CD8-positive, alpha-beta memory T cell (primary cell): ENCODE measurements around the gene UCP2. TPM values are rescaled to one million over a fixed set of nuclear protein-coding genes. Genes with fewer than 3 reads are reported as not detected.

Experiments used
- CTCF ChIA-PET: fragments of 350-600 bp; sonication (Branson Sonifier 250); formaldehyde crosslinking; loops from one replicate; lab custom pipeline; 2021; ENCODE audit warnings: antibody characterized with exemption; lab: Charles Lee
- POLR2A ChIA-PET: fragments of 350-600 bp; sonication (Branson Sonifier 250); formaldehyde crosslinking; loops from one replicate; lab custom pipeline; 2021; ENCODE audit warnings: antibody characterized with exemption; lab: Charles Lee
- DNase-seq, 5 donors: peaks; one replicate each; pipeline versions ENCODE4 v3.0.0 to v3.0.0-alpha.2; 2020 to 2022; ENCODE audit warnings: mixed read lengths in 1 of 5
- H3K27ac ChIP-seq: one replicate; pipeline ENCODE4 v1.7.0; 2013; ENCODE audit warnings: low read depth, mild to moderate bottlenecking, low read length, moderate library complexity
- H3K27me3 ChIP-seq: 2 replicates; pipeline ENCODE4 v1.7.0; 2013; ENCODE audit warnings: low read length, mild to moderate bottlenecking; ENCODE audit not compliant: insufficient read depth, poor library complexity, severe bottlenecking
- H3K36me3 ChIP-seq: 2 replicates; pipeline ENCODE4 v1.7.0; 2013; ENCODE audit warnings: mild to moderate bottlenecking, low read length, moderate library complexity; ENCODE audit not compliant: insufficient read depth
- H3K4me1 ChIP-seq: 2 replicates; pipeline ENCODE4 v1.7.0; 2013; ENCODE audit warnings: mild to moderate bottlenecking, low read length, moderate library complexity; ENCODE audit not compliant: insufficient read depth
- H3K4me3 ChIP-seq: 2 replicates; pipeline ENCODE4 v1.7.0; 2013; ENCODE audit warnings: mild to moderate bottlenecking, low read length
- H3K9me3 ChIP-seq: 2 replicates; pipeline ENCODE4 v1.7.0; 2013; ENCODE audit warnings: mild to moderate bottlenecking, low read length
- H3K27ac Mint-ChIP-seq, 8 donors: one replicate each; pipeline ENCODE4 v1.8.0; 2020 to 2021; ENCODE audit warnings: mixed read lengths in 8 of 8, mild to moderate bottlenecking in 6 of 8, inconsistent platforms in 3 of 8, moderate library complexity in 3 of 8
- H3K27me3 Mint-ChIP-seq, 2 donors: one replicate each; pipeline ENCODE4 v1.8.0; 2020 to 2021; ENCODE audit warnings: mixed read lengths in 2 of 2, mild to moderate bottlenecking in 1 of 2, moderate library complexity in 1 of 2
- H3K36me3 Mint-ChIP-seq, 3 donors: one replicate each; pipeline ENCODE4 v1.8.0; 2020 to 2021; ENCODE audit warnings: mixed read lengths in 3 of 3, inconsistent platforms in 1 of 3, mild to moderate bottlenecking in 1 of 3
- H3K4me1 Mint-ChIP-seq, 3 donors: one replicate each; pipeline ENCODE4 v1.8.0; 2020 to 2021; ENCODE audit warnings: mixed read lengths in 3 of 3, inconsistent platforms in 1 of 3, mild to moderate bottlenecking in 1 of 3
- H3K4me3 Mint-ChIP-seq, 7 donors: one replicate each; pipeline ENCODE4 v1.8.0; 2020 to 2021; ENCODE audit warnings: mixed read lengths in 7 of 7, mild to moderate bottlenecking in 6 of 7, moderate library complexity in 4 of 7, inconsistent platforms in 2 of 7
- H3K9me3 Mint-ChIP-seq, 5 donors: one replicate each; pipeline ENCODE4 v1.8.0; 2020 to 2022; ENCODE audit warnings: mixed read lengths in 5 of 5, mild to moderate bottlenecking in 3 of 5, moderate library complexity in 2 of 5, inconsistent platforms in 1 of 5
- polyA plus RNA-seq: library from polyadenylated mRNA; unstranded; fragments of 300-500 nt; fragmentation: Illumina TruSeq; gene quantifications from one replicate; pipeline ENCODE4 v1.2.3, GENCODE V29; 2021
- total RNA-seq, 2 experiments: library from RNA; stranded (reverse); gene quantifications; one replicate each; pipeline ENCODE4 v1.2.3, GENCODE V29; 2021

Gene UCP2
- total and polyA plus RNA-seq, 3 experiments from 2014 or later = 279 to 962 (median 295) TPM

DNA sequence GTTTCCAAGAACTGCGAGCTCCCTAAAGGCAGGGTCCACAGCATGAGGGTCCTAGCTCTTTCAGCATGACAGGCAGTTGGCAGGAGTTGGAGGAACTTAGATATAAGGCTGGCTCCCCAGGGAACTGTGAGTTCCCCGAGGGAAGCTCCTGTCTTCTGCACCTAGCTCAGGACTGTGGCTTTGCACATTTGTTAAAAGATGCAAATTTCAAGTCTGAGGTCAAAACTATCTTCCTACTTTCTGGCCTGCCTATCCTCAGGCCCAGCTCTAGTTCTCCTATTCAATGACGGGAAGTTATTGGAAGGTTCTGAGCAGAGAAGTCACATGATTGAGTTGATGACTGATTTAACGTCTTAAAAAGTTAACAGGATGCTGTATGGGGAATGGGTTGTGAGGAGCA lies 37.9 kb upstream of the UCP2 start:
- H3K27ac ChIP-seq = no peak overlapping the region

DNA sequence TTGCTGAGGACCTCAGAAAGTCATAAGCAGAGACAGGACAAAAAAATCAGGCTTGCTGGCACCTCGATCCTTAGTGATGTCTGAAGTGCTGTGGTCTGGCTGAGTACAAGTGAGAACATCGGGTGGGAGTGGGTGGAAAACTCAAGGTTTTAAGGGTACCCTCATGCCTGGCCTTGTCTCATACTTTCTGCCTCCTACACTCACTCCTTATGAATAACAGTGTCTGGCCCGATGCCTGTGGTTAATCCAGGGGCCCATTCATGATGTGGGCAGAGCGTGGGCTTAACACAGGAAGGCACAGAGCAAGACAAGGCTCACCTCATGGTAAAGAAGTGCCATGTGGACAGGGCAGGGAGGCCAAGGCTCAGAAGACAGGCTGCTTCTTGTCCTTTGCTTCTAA lies 37.2 kb upstream of the UCP2 start:
- H3K27ac Mint-ChIP-seq = peak overlapping the region in 4 of 8 donors; percentile 59 to 95 (median 74)

More for the DNA sequence above, 37.9 kb upstream of the UCP2 start:
- Histone ChIP-seq H3K4me3 (no peak overlapping the region), H3K4me1 (peaks cover 44% of the 10 kb centered on the region), H3K36me3 (no peaks in the 10 kb centered on the region), H3K9me3 (no peaks in the 10 kb centered on the region), H3K27me3 (no peaks in the 10 kb centered on the region)
- Mint-ChIP-seq H3K4me3 (no peak overlapping the region), H3K36me3 (peaks cover 15 to 38% (median 22%) of the 10 kb centered on the region in 3 donors), H3K27me3 (no peaks in the 10 kb centered on the region), H3K9me3 (no peaks in the 10 kb centered on the region), H3K4me1 (peaks cover 17 to 44% (median 19%) of the 10 kb centered on the region in 3 donors), H3K27ac (no peak overlapping the region)
- DNase-seq = no peak
- ChIA-PET CTCF (interaction anchor here (0.8 to 1.6 kb wide), 5 partner anchors 9 to 57 kb away, joined by 3 to 5 read pairs (median 3); no protein-coding TSS in a partner anchor), POLR2A (no interaction called here)

DNA sequence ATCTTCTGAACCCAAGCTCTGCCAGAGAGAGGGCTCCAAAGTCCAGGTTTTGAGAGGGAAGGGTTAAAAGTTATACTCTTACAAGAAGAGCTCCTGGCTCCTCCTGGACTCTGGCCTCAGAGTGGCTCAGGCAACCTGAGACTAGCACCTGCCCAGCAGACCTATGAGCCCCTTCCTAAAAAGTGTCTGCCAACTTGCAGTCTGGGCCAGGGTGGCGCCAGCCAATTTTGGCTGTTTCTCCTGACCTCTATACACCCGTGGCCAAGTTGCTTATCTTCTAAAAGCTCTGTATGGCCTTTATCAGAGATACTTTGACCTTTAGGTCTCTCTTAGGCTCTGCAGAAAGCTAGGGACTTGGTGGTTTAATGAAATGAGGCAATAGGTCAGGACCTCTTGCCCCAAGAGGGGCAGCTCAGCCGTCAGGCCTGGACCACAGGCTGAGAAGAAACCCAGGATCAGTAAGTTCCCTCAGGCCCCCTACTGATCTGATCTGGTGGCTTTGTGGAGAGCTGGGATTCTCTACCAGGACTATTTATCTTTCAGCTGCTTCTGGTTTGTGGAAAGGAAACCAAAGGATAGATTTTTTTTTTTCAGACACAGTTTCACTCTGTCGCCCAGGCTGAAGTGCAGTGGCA lies 36.6 kb upstream of the UCP2 start:
- H3K9me3 ChIP-seq = no peaks in the 10 kb centered on the region
- H3K4me3 Mint-ChIP-seq = peak overlapping the region in 4 of 7 donors; percentile 7 to 84 (median 58)
- no peaks in the 10 kb centered on the region for H3K27me3 Mint-ChIP-seq
- H3K27ac Mint-ChIP-seq = peak overlapping the region in 3 of 8 donors; percentile 59 to 95 (median 87)
- ChIA-PET CTCF (interaction anchor here (1.3 to 1.8 kb wide), 4 partner anchors 13 to 56 kb away, joined by 3 to 5 read pairs (median 4); no protein-coding TSS in a partner anchor), POLR2A (interaction anchor here (1.2 kb wide), 1 partner anchor 14 kb away, joined by 4 read pairs; no protein-coding TSS in a partner anchor)
- peaks cover 57% of the 10 kb centered on the region for H3K4me1 ChIP-seq
- peaks cover 26 to 52% (median 30%) of the 10 kb centered on the region in 3 donors for H3K4me1 Mint-ChIP-seq
- peaks cover 15 to 39% (median 17%) of the 10 kb centered on the region in 3 donors for H3K36me3 Mint-ChIP-seq
- no peak overlapping the region for H3K27ac ChIP-seq
- no peaks in the 10 kb centered on the region for H3K9me3 Mint-ChIP-seq
- no peak for DNase-seq
- no peaks in the 10 kb centered on the region for H3K36me3 ChIP-seq
- H3K27me3 ChIP-seq = no peaks in the 10 kb centered on the region
- no peak overlapping the region for H3K4me3 ChIP-seq

More for the DNA sequence above, 37.2 kb upstream of the UCP2 start:
- Mint-ChIP-seq H3K27me3 (no peaks in the 10 kb centered on the region), H3K4me1 (peaks cover 23 to 47% (median 26%) of the 10 kb centered on the region in 3 donors), H3K9me3 (no peaks in the 10 kb centered on the region), H3K36me3 (peaks cover 15 to 39% (median 20%) of the 10 kb centered on the region in 3 donors), H3K4me3 (peak overlapping the region in 4 of 7 donors; percentile 7 to 84 (median 58))
- H3K36me3 ChIP-seq = no peaks in the 10 kb centered on the region
- H3K4me1 ChIP-seq = peaks cover 51% of the 10 kb centered on the region
- CTCF ChIA-PET = interaction anchor here (1.3 to 1.8 kb wide), 4 partner anchors 13 to 56 kb away, joined by 3 to 5 read pairs (median 4); no protein-coding TSS in a partner anchor
- no peak overlapping the region for H3K27ac ChIP-seq
- no peaks in the 10 kb centered on the region for H3K27me3 ChIP-seq
- no peaks in the 10 kb centered on the region for H3K9me3 ChIP-seq
- POLR2A ChIA-PET = no interaction called here
- DNase-seq = no peak
- no peak overlapping the region for H3K4me3 ChIP-seq

DNA sequence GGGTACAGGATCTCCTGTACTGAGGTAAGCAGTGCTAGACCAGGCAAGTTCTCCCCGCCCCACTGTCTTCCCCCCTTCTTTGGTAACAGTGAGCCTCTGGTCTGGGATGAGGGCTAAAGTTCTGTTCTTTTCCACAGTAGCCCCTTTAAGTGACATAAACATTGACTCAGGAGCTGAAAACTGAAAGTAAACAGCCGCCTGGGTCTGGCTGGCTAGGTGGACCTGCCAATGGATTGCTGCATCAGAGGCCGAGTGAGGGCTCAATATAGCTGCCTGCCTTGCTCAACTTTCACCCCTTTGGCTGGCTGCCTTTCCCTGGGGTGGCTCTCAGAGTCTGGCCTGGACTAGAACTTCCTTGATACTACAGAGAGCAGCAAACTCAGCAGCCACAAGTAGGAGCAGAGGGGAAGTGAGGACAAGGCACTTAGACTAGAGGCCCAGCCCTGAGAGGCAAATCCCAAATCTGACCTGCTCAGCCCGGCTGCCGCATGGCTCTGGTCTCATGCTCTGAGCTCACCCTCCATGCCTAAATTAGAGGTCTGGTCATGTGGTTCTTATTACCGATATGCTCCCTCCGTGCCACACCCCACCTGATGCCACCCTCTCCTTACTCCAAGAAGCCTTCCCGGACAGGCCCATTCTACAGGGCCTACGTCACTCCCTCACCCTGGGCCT lies 35.8 kb upstream of the UCP2 start:
- H3K9me3 ChIP-seq = no peaks in the 10 kb centered on the region
- H3K27me3 Mint-ChIP-seq = no peaks in the 10 kb centered on the region
- H3K4me3 ChIP-seq = no peak overlapping the region
- no peak overlapping the region for H3K27ac ChIP-seq
- peaks cover 64% of the 10 kb centered on the region for H3K4me1 ChIP-seq
- no peaks in the 10 kb centered on the region for H3K27me3 ChIP-seq
- ChIA-PET POLR2A (interaction anchor here (1.2 kb wide), 1 partner anchor 13 kb away, joined by 4 read pairs; no protein-coding TSS in a partner anchor), CTCF (interaction anchor here (0.6 to 1.8 kb wide), 4 partner anchors 13 to 36 kb away, joined by 3 to 4 read pairs (median 4); no protein-coding TSS in a partner anchor)
- H3K36me3 ChIP-seq = no peaks in the 10 kb centered on the region
- DNase-seq = no peak
- H3K36me3 Mint-ChIP-seq = peaks cover 9 to 33% (median 14%) of the 10 kb centered on the region in 3 donors
- peak overlapping the region in 1 of 7 donors; percentile 68 for H3K4me3 Mint-ChIP-seq
- H3K27ac Mint-ChIP-seq = peak overlapping the region in 4 of 8 donors; percentile 17 to 75 (median 64)
- H3K4me1 Mint-ChIP-seq = peaks cover 29 to 51% (median 37%) of the 10 kb centered on the region in 3 donors
- H3K9me3 Mint-ChIP-seq = no peaks in the 10 kb centered on the region

DNA sequence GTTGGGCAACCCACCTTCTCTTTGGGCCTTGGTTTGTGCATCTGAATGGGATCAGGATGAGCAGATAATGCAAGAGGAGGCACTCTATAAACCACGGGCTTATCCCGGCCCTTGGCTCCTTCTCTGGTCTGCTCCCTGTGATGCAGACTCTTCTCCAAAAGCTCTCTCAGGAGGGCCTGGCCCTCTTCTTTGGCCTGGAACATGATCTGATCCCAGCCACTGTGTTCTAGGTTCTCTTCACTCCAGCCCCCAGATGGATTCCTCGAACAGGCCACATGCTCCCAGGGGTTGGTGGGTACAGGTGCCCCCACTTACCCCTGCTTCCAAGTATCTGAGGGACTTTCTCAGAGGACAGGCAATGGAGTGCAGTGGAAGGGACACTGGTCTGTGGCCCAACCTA lies 35.0 kb upstream of the UCP2 start:
- Histone ChIP-seq H3K9me3 (no peaks in the 10 kb centered on the region), H3K4me1 (peaks cover 72% of the 10 kb centered on the region), H3K4me3 (no peak overlapping the region), H3K27ac (no peak overlapping the region), H3K36me3 (no peaks in the 10 kb centered on the region), H3K27me3 (no peaks in the 10 kb centered on the region)
- no peak overlapping the region for H3K4me3 Mint-ChIP-seq
- peaks cover 8 to 27% (median 12%) of the 10 kb centered on the region in 3 donors for H3K36me3 Mint-ChIP-seq
- H3K27me3 Mint-ChIP-seq = no peaks in the 10 kb centered on the region
- H3K4me1 Mint-ChIP-seq = peaks cover 30 to 54% (median 44%) of the 10 kb centered on the region in 3 donors
- ChIA-PET POLR2A (no interaction called here), CTCF (no interaction called here)
- no peaks in the 10 kb centered on the region for H3K9me3 Mint-ChIP-seq
- peak overlapping the region in 2 of 8 donors; percentile 17 to 50 for H3K27ac Mint-ChIP-seq
- DNase-seq = no peak

DNA sequence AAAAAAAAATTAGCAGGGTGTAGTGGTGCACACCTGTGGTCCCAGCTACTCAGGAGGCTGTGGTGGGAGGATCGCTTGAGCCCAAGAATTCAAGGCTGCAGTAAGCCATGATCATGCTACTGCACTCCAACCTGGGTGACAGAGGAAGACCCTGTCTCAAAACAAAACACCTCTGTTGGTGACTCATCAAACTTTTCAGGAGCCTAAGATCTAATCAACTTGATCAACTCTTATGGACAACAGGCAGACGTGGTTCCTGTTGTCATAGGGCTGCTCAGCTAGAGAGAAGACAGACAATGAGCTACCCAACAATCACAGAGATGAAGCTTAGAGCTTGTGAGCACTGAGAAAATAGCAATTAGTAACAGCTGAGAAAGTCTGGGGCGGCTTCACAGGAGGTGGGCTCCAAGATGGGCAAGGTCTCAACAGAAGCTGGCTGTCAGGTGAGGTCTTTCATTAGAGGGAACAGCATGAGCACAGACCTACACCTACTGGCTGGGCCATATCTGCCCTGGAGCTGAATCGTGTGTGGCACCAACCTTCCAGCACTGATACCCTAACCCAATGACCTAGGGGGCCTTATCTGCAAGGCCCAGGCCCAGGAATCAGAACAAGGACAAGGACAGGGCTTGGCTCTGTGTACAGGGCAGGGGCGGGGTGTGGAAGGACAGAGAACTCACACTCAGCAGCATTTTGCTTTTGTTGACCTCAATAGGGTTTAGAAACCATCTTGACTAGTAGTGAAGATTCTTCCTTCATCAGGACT lies 33.5 kb upstream of the UCP2 start:
- DNase-seq = no peak
- Mint-ChIP-seq H3K36me3 (peaks cover 8 to 30% (median 12%) of the 10 kb centered on the region in 3 donors), H3K4me3 (no peak overlapping the region), H3K4me1 (peaks cover 44 to 70% (median 59%) of the 10 kb centered on the region in 3 donors), H3K27me3 (no peaks in the 10 kb centered on the region), H3K9me3 (no peaks in the 10 kb centered on the region), H3K27ac (peak overlapping the region in 6 of 8 donors; percentile 18 to 87 (median 54))
- H3K4me1 ChIP-seq = peaks cover 84% of the 10 kb centered on the region
- H3K36me3 ChIP-seq = no peaks in the 10 kb centered on the region
- no peak overlapping the region for H3K4me3 ChIP-seq
- H3K27ac ChIP-seq = no peak overlapping the region
- no peaks in the 10 kb centered on the region for H3K9me3 ChIP-seq
- ChIA-PET CTCF (no interaction called here), POLR2A (interaction anchor here (0.6 to 1.0 kb wide), 3 partner anchors 11 to 47 kb away, joined by 3 to 5 read pairs (median 3); no protein-coding TSS in a partner anchor)
- no peaks in the 10 kb centered on the region for H3K27me3 ChIP-seq

DNA sequence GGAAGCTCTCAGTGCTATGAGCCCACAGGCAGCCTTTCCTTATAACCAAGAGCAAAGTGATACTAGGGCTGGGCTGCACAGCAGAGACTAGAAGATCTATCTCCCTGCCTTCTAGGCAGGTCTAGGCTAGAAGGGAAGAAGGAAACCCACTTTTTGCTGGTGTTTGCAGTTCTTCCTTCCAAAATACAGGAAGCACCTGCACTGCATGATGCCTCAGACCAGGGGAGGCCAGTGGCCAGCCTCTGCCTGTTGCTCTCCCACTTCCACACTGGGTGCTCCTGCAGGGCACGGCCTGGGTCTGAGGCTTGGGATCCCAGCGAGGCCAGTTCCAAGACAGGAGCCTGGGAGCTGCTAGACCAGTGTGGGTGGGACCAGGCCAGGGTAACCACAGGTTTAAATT lies 32.2 kb upstream of the UCP2 start:
- Mint-ChIP-seq H3K27me3 (peaks cover 0 to 2% of the 10 kb centered on the region in 2 donors), H3K9me3 (no peaks in the 10 kb centered on the region), H3K4me1 (peaks cover 57 to 82% (median 71%) of the 10 kb centered on the region in 3 donors), H3K36me3 (peaks cover 8 to 30% (median 12%) of the 10 kb centered on the region in 3 donors), H3K27ac (peak overlapping the region in 6 of 8 donors; percentile 12 to 85 (median 63)), H3K4me3 (no peak overlapping the region)
- no peaks in the 10 kb centered on the region for H3K27me3 ChIP-seq
- H3K4me3 ChIP-seq = no peak overlapping the region
- POLR2A ChIA-PET = interaction anchor here (0.8 to 1.0 kb wide), 3 partner anchors 10 to 46 kb away, joined by 3 to 4 read pairs (median 3); no protein-coding TSS in a partner anchor
- DNase-seq = no peak
- peaks cover 84% of the 10 kb centered on the region for H3K4me1 ChIP-seq
- H3K9me3 ChIP-seq = no peaks in the 10 kb centered on the region
- H3K27ac ChIP-seq = no peak overlapping the region
- CTCF ChIA-PET = interaction anchor here (1.3 kb wide), 1 partner anchor 10 kb away, joined by 4 read pairs; no protein-coding TSS in a partner anchor
- no peaks in the 10 kb centered on the region for H3K36me3 ChIP-seq
